Amygdala (tissue), 56 donors: ENCODE results near the gene AKT2.
"Not testable (repeated sequence)": the region's sequence is repeated elsewhere in the genome, so short reads cannot be mapped to it uniquely, and the experiment has no call there.

ENCODE experiments used
- DNase-seq, 56 donors: peaks; one replicate each; lab custom pipeline; 2025; lab: John Stamatoyannopoulos, UW

The AKT2 gene

GRCh38 chr19:40224342-40225150 lies 60.6 kb downstream of the AKT2 start:
- DNase-seq = no peak

GRCh38 chr19:40223135-40223822 lies 61.9 kb downstream of the AKT2 start:
- no peak for DNase-seq

GRCh38 chr19:40221858-40222619 lies 63.1 kb downstream of the AKT2 start:
- DNase-seq = peak in 55 of 56 donors; percentile 19 to 90 (median 66)

- no peak for DNase-seq
Measured at GRCh38 chr19:40220674-40221073, 64.5 kb downstream of the AKT2 start.

GRCh38 chr19:40219721-40220276 lies 65.3 kb downstream of the AKT2 start:
- peak in 7 of 56 donors; percentile 5 to 71 (median 21) for DNase-seq

GRCh38 chr19:40219029-40219428 lies 66.1 kb downstream of the AKT2 start:
- DNase-seq = not testable (repeated sequence)

GRCh38 chr19:40217934-40218890 lies 66.9 kb downstream of the AKT2 start, which contains the start of gene TTC9B:
TSS of gene TTC9B (minus strand) at chr19:40218384. CDS start at chr19:40218381, 3 bp downstream.
- DNase-seq = peak in 31 of 56 donors; percentile 12 to 75 (median 35)

GRCh38 chr19:40217027-40217810 lies 67.9 kb downstream of the AKT2 start:
- peak in 9 of 56 donors; percentile 8 to 44 (median 24) for DNase-seq

- no peak for DNase-seq
Measured at GRCh38 chr19:40216777-40217026, 68.4 kb downstream of the AKT2 start.

- peak in 1 of 56 donors; percentile 14 for DNase-seq
Measured at GRCh38 chr19:40216013-40216776, 69.0 kb downstream of the AKT2 start.

GRCh38 chr19:40214936-40215335 lies 70.2 kb downstream of the AKT2 start:
- DNase-seq = no peak

GRCh38 chr19:40213882-40214570 lies 71.1 kb downstream of the AKT2 start:
- DNase-seq = no peak

- no peak for DNase-seq
Measured at GRCh38 chr19:40213251-40213829, 71.8 kb downstream of the AKT2 start.

GRCh38 chr19:40210889-40211288 lies 74.3 kb downstream of the AKT2 start:
- no peak for DNase-seq

- DNase-seq = no peak
Measured at GRCh38 chr19:40208602-40209001, 76.5 kb downstream of the AKT2 start.

GRCh38 chr19:40205760-40206159 lies 79.4 kb downstream of the AKT2 start:
- no peak for DNase-seq

- DNase-seq = no peak
Measured at GRCh38 chr19:40204381-40204780, 80.8 kb downstream of the AKT2 start.
